DMS53 (cell line): Measurements from ENCODE around the gene NLGN2.

Experiments used
- DNase-seq: peaks from one replicate; lab custom pipeline; 2025; lab: John Stamatoyannopoulos, UW

NLGN2 gene

DNA sequence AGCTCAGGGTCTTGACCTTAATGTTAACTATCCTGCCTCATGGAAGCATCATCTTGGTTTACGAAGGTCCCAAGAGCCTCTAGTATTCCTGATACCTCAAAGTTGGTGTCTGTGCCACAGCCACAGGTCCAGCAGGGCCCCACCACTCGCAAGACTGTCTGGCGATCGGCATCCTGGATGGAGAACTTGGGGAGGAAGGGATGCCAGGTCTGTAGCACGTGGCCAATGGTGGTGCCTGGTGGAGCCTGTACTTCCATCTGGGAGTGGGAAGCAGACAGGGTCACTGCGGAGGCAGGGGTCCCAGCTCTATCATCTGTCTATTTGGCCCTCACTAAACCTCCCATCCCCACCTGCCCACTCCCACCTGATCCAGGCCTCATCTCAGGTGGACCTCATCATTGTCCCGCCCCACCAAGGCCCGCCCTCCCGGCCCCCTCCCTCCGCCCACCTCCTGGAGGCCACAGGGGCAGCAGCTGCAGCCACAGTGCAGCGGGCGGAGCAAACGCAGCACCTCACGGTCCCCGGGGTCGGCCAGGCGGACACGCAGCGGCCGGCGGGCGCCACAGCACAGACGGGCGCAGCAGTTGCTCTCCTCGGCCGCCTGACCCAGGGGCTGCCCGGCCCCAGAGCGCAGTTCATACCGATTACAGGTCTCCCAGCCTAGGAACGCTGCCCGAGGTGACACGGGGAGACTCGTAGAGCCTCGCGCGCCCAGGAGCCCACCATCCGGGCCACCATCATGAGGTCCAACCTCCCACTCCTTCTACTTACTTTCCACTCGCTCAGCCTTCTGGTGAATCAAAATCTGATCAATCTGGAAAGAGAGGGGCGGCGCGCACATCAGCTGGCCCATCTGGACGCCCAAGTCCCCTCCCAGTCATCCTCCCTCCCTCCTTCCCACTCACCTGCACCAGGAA lies 14.7 kb upstream of the NLGN2 start:
- no peak for DNase-seq

DNA sequence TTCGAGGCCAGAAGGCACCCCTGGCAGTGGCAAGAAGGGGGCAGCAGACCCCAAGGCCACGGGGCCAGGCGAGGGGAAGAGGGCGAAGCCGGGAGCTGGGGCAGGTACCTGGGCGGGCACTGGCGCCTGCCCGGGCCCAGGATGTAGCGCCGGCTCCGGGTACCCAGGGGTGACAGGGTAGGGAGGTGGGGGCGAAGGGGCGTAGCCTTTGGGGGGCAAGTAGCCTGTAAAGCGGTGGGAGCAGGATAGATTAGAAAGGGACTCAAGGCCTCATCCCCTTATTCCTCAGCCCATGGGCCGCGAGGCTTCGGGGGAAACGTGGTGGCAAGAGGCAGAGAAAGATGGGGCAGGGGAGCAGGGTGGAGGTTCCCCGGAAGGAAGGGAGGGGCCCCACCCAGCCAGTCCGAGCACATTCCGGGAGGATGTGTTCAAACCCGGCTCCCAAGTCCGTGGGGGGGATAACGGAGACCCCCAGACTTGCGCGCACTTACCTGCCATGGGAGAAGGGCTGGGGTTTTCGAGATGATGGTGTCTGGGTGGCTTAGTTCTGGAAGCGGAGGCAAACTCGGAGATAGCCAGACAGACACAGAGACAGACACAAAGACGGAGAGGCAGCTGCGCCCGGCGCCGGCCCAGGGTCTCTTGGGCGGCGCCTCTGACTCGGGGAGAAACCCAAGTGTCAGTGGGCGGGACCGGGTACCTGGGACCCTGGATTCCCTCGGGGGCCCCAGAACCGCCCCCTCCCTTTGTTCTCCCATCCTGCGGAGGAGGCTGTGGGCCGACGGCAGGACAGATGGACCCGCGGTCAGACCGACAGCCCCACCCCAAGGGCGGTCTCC lies 13.8 kb upstream of the NLGN2 start:
- peak; percentile 81 for DNase-seq

- DNase-seq = peak; percentile 96
Measured at GRCh38 chr17:7394452-7395191, 13.0 kb upstream of the NLGN2 start, which contains the start of gene PLSCR3. PLSCR3 (minus strand) TSS chr17:7394525; CDS start chr17:7394110, 415 bp downstream.

DNA sequence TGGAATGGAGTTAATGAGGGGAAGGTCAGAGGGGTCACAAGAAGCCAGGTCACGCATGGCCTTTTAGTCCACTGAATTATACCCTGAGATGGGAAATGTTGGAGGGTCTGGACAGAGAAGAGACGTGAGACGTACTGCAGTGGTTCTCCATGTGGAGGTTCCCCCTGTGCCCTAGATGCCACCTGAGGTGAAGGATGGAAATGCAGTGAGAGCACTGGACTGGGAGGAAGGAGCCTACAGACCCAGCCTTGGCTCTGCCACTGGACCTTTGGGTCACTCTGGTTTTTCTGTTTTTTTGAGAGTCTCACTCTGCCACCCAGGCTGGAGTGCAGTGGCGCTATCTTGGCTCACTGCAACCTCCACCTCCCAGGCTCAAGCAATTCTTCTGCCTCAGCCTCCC lies 11.5 kb upstream of the NLGN2 start:
- DNase-seq = no peak

- DNase-seq = no peak
Measured at GRCh38 chr17:7398612-7399011, 9.0 kb upstream of the NLGN2 start.

GRCh38 chr17:7403043-7403726 lies 4.5 kb upstream of the NLGN2 start:
- DNase-seq = no peak

DNA sequence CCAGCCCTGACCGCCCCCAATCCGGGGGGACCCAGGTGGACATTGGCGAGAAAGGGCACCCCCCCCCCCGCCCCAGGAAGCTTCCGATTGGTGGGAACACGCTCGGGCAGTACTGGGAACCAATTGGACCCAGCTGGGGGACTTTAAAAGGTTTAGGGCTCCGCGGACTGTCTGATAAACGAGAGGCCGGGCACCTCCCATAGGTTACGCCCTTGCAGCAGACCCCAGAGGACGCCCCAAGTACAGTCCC lies 4.0 kb upstream of the NLGN2 start:
- DNase-seq = no peak

- peak; percentile 100 for DNase-seq
Measured at GRCh38 chr17:7403977-7404736, 3.5 kb upstream of the NLGN2 start, which contains the start of gene TMEM256. TMEM256 (minus strand) TSS chr17:7404097; CDS start chr17:7404084, 13 bp downstream.

DNA sequence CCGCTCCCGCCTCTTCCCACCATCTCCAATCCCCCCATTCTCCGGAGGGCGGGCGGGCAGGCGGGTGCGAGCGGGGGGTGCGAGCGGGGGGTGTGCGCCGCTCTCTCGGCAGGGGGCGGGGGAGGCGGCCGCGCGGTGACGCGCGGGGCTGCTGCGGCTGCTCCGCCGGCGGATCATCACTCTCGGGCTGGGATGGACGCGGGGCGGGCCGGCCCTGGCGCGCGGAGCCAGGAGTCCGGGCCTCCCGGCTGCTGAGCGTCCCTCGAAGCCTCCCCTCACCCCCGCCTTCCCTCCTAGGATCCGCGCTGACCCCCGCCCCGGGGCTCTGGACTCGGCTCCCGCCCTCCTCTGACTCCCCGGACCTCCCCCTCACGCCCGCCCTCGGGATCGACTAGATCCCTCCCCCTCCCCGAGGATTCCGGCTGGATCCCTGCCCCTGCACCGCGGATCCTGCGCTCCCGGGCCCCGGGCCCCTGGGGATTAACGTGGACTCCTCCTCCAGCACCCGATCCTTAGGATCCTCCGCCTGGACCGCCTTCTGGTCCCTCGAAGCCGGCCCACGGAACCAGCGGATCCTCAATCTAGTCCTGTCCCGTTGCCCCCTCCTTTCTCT lies 2.8 kb upstream of the NLGN2 start:
- peak; percentile 92 for DNase-seq

- peak; percentile 50 for DNase-seq
Measured at GRCh38 chr17:7405350-7406234, 2.1 kb upstream of the NLGN2 start.

DNA sequence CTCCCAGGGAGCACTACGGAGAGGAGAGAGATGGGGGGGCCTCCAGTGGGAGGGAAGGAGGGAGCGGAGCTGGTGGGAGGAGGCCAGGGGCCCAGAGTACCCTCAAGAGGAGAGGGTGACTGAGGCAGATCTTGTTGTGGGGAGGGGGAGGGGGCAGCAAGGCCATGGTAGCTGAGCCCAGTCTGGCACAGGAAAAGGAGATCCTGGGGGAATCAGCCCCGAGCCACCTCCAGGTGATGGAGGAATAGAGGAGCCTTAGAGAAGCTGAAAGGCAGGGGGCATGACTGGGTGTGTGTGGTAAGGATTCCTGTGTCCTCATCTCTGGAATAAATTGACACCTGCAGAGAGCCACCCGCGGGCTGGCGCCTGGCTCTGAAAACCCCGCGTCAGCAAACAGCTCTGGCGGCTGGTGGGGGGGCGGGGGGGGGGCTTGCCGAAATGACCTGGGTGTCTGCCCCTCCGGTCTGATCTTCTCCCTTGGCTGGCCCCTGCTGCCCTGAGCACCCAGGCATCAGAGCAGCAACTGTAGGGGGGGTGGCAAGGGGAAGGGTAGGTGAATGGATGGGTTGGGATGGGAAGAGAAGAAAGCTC lies 1.3 kb upstream of the NLGN2 start:
- peak; percentile 35 for DNase-seq

GRCh38 chr17:7407082-7407481 lies 563 bp upstream of the NLGN2 start:
- DNase-seq = no peak

DNA sequence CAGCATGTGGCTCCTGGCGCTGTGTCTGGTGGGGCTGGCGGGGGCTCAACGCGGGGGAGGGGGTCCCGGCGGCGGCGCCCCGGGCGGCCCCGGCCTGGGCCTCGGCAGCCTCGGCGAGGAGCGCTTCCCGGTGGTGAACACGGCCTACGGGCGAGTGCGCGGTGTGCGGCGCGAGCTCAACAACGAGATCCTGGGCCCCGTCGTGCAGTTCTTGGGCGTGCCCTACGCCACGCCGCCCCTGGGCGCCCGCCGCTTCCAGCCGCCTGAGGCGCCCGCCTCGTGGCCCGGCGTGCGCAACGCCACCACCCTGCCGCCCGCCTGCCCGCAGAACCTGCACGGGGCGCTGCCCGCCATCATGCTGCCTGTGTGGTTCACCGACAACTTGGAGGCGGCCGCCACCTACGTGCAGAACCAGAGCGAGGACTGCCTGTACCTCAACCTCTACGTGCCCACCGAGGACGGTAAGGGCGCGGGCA lies 645 bp downstream of the NLGN2 start:
- DNase-seq = no peak

GRCh38 chr17:7408863-7409262 lies 1.2 kb downstream of the NLGN2 start:
- no peak for DNase-seq

- no peak for DNase-seq
Measured at GRCh38 chr17:7409716-7410115, 2.1 kb downstream of the NLGN2 start.

GRCh38 chr17:7410634-7411426 lies 3.2 kb downstream of the NLGN2 start:
- no peak for DNase-seq

DNA sequence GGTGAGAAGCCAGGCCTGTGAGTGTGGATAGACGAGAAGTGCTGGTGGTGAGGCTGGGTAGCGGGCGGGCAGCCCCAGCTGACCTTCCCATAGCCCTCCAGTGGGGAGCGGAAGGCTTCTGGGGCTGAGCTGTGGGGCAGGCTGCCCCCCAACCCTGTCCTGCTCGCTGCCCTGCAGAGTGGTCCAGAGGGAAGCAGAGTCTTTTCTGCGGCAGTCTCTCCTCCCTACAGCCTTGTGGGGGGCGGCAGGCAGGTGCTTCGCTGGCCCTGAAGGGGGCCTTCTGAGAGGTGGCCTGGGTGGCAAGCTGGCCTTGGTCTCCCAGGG lies 3.7 kb downstream of the NLGN2 start:
- no peak for DNase-seq

DNA sequence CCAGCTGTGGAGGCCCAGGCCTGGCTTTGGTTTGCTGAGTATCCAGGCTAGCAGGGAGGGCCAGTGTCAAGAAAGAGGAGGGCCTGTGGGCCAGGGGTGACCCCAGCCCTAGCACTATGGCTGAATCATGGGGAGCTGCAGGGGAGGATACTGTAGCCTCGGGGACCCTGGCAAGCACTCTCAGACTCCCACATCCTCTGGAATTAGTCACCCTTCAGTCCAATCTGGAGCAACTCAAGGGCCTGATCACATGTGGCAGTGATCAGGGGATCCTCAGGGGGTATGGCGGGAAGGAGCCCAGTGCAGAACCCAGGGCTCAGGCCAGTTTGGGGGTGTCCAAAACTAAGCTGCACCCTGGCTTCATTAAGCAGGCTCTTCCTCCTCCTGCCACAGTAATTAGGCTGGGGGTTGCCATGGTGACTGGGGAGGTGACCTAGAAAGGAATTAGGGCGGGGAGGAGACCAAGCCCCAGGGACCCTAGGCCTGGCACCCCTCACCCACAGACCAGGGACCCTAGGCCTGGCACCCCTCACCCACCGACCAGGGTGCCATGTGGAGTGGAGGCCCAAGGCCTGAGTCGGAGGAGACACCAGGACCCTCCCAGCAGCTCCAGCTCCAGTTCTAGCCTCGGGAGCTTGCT lies 5.8 kb downstream of the NLGN2 start:
- DNase-seq = no peak
